ENCODE measurements around the gene OR51V1.

GRCh38 chr11:5245155-5245554, 44.7 kb upstream of the OR51V1 start:
- TF ChIP-seq CTCF (IDR thresholded peaks at IDR 0.05): no peak
- no peak for TF ChIP-seq EP300 (IDR thresholded peaks at IDR 0.05)
- no peak for TF ChIP-seq KDM1A (IDR thresholded peaks at IDR 0.05; ENCODE audit: low read depth)
